SK-N-SH treated with all-trans-retinoic acid at 6 μM for 48 hours (cell line): Measurements from ENCODE around the gene TBX1.

Source experiments
- ATAC-seq: fragments of 200-7000 bp; cut with Tn5 transposase; 3 replicates; pipeline ENCODE4 v1.9.1; 2020; ENCODE audit warnings: mild to moderate bottlenecking, moderate library complexity
- BACH2 ChIP-seq: fragments of 250-450 bp; sonication (Bioruptor Pico); IDR thresholded peaks from 2 replicates; pipeline ENCODE4 v1.9.0; 2021; ENCODE audit warnings: mild to moderate bottlenecking, borderline replicate concordance
- CSDC2 ChIP-seq: fragments of 250-450 bp; sonication (Bioruptor Pico); IDR thresholded peaks from 2 replicates; pipeline ENCODE4 v1.5.0; 2020; ENCODE audit warnings: mild to moderate bottlenecking, moderate library complexity
- ESRRG ChIP-seq: fragments of 250-450 bp; sonication (Bioruptor Pico); IDR thresholded peaks from 2 replicates; pipeline ENCODE4 v1.6.1; 2021; ENCODE audit warnings: mild to moderate bottlenecking
- ISL1 ChIP-seq: fragments of 250-450 bp; sonication (Bioruptor Pico); IDR thresholded peaks from 2 replicates; pipeline ENCODE4 v2.1.2; 2022; ENCODE audit warnings: mild to moderate bottlenecking, moderate library complexity
- OSR1 ChIP-seq: fragments of 250-450 bp; sonication (Bioruptor Pico); IDR thresholded peaks from 2 replicates; pipeline ENCODE4 v1.8.0; 2022; ENCODE audit warnings: moderate library complexity, mild to moderate bottlenecking, inconsistent platforms
- PPARA ChIP-seq: fragments of 250-450 bp; sonication (Bioruptor Pico); IDR thresholded peaks from 2 replicates; pipeline ENCODE4 v1.5.0; 2020; ENCODE audit warnings: mild to moderate bottlenecking, borderline replicate concordance
- RARB ChIP-seq: fragments of 250-450 bp; sonication (Bioruptor Pico); IDR thresholded peaks from 2 replicates; pipeline ENCODE4 v1.8.0; 2021; ENCODE audit warnings: mild to moderate bottlenecking, moderate library complexity
- SNAI2 ChIP-seq: fragments of 250-450 bp; sonication (Bioruptor Pico); IDR thresholded peaks from 2 replicates; pipeline ENCODE4 v1.5.0; 2020; ENCODE audit warnings: mild to moderate bottlenecking, moderate library complexity
- TCF4 ChIP-seq: fragments of 250-450 bp; sonication (Bioruptor Pico); IDR thresholded peaks from 2 replicates; pipeline ENCODE4 v1.8.0; 2021; ENCODE audit warnings: mild to moderate bottlenecking, moderate library complexity, borderline replicate concordance
- TOX ChIP-seq: fragments of 250-450 bp; sonication (Bioruptor Pico); IDR thresholded peaks from 2 replicates; pipeline ENCODE4 v1.8.0; 2021; ENCODE audit warnings: mild to moderate bottlenecking, moderate library complexity, borderline replicate concordance
- ZC3H10 ChIP-seq: fragments of 250-450 bp; sonication (Bioruptor Pico); IDR thresholded peaks from 2 replicates; pipeline ENCODE4 v1.5.1; 2021; ENCODE audit warnings: mild to moderate bottlenecking, moderate library complexity
- ZFP3 ChIP-seq: fragments of 250-450 bp; sonication (Bioruptor Pico); IDR thresholded peaks from 2 replicates; pipeline ENCODE4 v1.5.0; 2020; ENCODE audit warnings: mild to moderate bottlenecking, moderate library complexity
- ZNF565 ChIP-seq: fragments of 450-650 bp; formaldehyde crosslinking; conservative IDR thresholded peaks from 2 replicates; pipeline ENCODE4 v1.5.0; 2020; ENCODE audit warnings: low read depth, mild to moderate bottlenecking, moderate library complexity
- ZNF70 ChIP-seq: fragments of 450-650 bp; formaldehyde crosslinking; IDR thresholded peaks from 2 replicates; pipeline ENCODE4 v1.5.0; 2020; ENCODE audit warnings: mild to moderate bottlenecking, moderate library complexity
- ZNF8 ChIP-seq: fragments of 450-650 bp; formaldehyde crosslinking; IDR thresholded peaks from 2 replicates; pipeline ENCODE4 v1.5.0; 2020; ENCODE audit warnings: mild to moderate bottlenecking, moderate library complexity
- TF ChIP-seq, protein P1 (sequence below): fragments of 250-450 bp; sonication (Bioruptor Pico); IDR thresholded peaks from 2 replicates; pipeline ENCODE4 v1.5.0; 2020; ENCODE audit warnings: mild to moderate bottlenecking, moderate library complexity
- TF ChIP-seq, protein P2 (sequence below): fragments of 250-450 bp; sonication (Bioruptor Pico); IDR thresholded peaks from 2 replicates; pipeline ENCODE4 v1.5.1; 2021; ENCODE audit warnings: mild to moderate bottlenecking, moderate library complexity
- TF ChIP-seq, protein P3 (sequence below): fragments of 250-450 bp; sonication (Bioruptor Pico); IDR thresholded peaks from 2 replicates; pipeline ENCODE4 v1.5.1; 2020; ENCODE audit warnings: low read depth, mild to moderate bottlenecking, moderate library complexity
- TF ChIP-seq, protein P4 (sequence below): fragments of 250-450 bp; sonication (Bioruptor Pico); IDR thresholded peaks from 2 replicates; pipeline ENCODE4 v1.8.0; 2021; ENCODE audit warnings: low read depth, mild to moderate bottlenecking, moderate library complexity, borderline replicate concordance
- TF ChIP-seq, protein P5 (sequence below): fragments of 250-450 bp; sonication (Bioruptor Pico); IDR thresholded peaks from 2 replicates; pipeline ENCODE4 v1.8.0; 2020; ENCODE audit warnings: mild to moderate bottlenecking, moderate library complexity, borderline replicate concordance

Gene TBX1

DNA sequence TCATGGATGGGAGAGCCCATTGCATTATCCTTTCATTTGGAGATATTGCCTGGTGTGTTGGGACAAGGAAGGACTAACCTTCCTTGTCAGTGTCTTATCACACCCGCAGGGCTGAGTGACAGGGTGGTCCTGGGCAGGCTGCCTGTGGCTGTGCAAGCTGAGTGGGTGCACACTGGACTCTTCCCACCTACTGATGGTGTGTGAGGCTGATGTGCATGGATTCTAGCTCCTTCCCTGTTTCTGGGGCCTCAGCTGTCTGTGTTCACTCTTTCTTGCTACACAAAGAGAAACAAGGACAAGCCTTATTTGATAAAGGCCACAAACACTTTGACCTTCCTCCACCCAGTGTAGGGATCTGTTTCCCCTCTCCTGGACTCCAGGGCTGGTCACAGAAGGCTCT lies 22.0 kb downstream of the TBX1 start:
- TF ChIP-seq ZNF70 (CRISPR knock-in tag) = no peak
- TF ChIP-seq, protein P1, sequence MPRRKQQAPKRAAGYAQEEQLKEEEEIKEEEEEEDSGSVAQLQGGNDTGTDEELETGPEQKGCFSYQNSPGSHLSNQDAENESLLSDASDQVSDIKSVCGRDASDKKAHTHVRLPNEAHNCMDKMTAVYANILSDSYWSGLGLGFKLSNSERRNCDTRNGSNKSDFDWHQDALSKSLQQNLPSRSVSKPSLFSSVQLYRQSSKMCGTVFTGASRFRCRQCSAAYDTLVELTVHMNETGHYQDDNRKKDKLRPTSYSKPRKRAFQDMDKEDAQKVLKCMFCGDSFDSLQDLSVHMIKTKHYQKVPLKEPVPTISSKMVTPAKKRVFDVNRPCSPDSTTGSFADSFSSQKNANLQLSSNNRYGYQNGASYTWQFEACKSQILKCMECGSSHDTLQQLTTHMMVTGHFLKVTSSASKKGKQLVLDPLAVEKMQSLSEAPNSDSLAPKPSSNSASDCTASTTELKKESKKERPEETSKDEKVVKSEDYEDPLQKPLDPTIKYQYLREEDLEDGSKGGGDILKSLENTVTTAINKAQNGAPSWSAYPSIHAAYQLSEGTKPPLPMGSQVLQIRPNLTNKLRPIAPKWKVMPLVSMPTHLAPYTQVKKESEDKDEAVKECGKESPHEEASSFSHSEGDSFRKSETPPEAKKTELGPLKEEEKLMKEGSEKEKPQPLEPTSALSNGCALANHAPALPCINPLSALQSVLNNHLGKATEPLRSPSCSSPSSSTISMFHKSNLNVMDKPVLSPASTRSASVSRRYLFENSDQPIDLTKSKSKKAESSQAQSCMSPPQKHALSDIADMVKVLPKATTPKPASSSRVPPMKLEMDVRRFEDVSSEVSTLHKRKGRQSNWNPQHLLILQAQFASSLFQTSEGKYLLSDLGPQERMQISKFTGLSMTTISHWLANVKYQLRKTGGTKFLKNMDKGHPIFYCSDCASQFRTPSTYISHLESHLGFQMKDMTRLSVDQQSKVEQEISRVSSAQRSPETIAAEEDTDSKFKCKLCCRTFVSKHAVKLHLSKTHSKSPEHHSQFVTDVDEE = no peak
- TF ChIP-seq ZNF8 (CRISPR knock-in tag) = no peak
- no peak for TF ChIP-seq ZC3H10 (CRISPR knock-in tag)
- no peak for TF ChIP-seq TOX (CRISPR knock-in tag)
- no peak for TF ChIP-seq OSR1
- no peak for TF ChIP-seq TCF4 (CRISPR knock-in tag)
- TF ChIP-seq, protein P2, sequence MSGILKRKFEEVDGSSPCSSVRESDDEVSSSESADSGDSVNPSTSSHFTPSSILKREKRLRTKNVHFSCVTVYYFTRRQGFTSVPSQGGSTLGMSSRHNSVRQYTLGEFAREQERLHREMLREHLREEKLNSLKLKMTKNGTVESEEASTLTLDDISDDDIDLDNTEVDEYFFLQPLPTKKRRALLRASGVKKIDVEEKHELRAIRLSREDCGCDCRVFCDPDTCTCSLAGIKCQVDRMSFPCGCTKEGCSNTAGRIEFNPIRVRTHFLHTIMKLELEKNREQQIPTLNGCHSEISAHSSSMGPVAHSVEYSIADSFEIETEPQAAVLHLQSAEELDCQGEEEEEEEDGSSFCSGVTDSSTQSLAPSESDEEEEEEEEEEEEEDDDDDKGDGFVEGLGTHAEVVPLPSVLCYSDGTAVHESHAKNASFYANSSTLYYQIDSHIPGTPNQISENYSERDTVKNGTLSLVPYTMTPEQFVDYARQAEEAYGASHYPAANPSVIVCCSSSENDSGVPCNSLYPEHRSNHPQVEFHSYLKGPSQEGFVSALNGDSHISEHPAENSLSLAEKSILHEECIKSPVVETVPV = no peak
- TF ChIP-seq ISL1 (CRISPR knock-in tag) = no peak
- TF ChIP-seq, protein P3, sequence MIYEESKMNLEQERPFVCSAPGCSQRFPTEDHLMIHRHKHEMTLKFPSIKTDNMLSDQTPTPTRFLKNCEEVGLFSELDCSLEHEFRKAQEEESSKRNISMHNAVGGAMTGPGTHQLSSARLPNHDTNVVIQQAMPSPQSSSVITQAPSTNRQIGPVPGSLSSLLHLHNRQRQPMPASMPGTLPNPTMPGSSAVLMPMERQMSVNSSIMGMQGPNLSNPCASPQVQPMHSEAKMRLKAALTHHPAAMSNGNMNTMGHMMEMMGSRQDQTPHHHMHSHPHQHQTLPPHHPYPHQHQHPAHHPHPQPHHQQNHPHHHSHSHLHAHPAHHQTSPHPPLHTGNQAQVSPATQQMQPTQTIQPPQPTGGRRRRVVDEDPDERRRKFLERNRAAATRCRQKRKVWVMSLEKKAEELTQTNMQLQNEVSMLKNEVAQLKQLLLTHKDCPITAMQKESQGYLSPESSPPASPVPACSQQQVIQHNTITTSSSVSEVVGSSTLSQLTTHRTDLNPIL (CRISPR knock-in tag) = no peak
- TF ChIP-seq, protein P4, sequence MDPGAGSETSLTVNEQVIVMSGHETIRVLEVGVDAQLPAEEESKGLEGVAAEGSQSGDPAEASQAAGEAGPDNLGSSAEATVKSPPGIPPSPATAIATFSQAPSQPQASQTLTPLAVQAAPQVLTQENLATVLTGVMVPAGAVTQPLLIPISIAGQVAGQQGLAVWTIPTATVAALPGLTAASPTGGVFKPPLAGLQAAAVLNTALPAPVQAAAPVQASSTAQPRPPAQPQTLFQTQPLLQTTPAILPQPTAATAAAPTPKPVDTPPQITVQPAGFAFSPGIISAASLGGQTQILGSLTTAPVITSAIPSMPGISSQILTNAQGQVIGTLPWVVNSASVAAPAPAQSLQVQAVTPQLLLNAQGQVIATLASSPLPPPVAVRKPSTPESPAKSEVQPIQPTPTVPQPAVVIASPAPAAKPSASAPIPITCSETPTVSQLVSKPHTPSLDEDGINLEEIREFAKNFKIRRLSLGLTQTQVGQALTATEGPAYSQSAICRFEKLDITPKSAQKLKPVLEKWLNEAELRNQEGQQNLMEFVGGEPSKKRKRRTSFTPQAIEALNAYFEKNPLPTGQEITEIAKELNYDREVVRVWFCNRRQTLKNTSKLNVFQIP (CRISPR knock-in tag) = no peak
- no peak for TF ChIP-seq CSDC2 (CRISPR knock-in tag)
- TF ChIP-seq SNAI2 (CRISPR knock-in tag) = no peak
- TF ChIP-seq ESRRG (CRISPR knock-in tag) = no peak
- TF ChIP-seq, protein P5, sequence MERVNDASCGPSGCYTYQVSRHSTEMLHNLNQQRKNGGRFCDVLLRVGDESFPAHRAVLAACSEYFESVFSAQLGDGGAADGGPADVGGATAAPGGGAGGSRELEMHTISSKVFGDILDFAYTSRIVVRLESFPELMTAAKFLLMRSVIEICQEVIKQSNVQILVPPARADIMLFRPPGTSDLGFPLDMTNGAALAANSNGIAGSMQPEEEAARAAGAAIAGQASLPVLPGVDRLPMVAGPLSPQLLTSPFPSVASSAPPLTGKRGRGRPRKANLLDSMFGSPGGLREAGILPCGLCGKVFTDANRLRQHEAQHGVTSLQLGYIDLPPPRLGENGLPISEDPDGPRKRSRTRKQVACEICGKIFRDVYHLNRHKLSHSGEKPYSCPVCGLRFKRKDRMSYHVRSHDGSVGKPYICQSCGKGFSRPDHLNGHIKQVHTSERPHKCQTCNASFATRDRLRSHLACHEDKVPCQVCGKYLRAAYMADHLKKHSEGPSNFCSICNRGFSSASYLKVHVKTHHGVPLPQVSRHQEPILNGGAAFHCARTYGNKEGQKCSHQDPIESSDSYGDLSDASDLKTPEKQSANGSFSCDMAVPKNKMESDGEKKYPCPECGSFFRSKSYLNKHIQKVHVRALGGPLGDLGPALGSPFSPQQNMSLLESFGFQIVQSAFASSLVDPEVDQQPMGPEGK (CRISPR knock-in tag) = no peak
- no peak for TF ChIP-seq PPARA (CRISPR knock-in tag)
- no peak for TF ChIP-seq ZFP3 (CRISPR knock-in tag)
- no peak for TF ChIP-seq RARB
- TF ChIP-seq ZNF565 (CRISPR knock-in tag) = no peak
- no peak for ATAC-seq

DNA sequence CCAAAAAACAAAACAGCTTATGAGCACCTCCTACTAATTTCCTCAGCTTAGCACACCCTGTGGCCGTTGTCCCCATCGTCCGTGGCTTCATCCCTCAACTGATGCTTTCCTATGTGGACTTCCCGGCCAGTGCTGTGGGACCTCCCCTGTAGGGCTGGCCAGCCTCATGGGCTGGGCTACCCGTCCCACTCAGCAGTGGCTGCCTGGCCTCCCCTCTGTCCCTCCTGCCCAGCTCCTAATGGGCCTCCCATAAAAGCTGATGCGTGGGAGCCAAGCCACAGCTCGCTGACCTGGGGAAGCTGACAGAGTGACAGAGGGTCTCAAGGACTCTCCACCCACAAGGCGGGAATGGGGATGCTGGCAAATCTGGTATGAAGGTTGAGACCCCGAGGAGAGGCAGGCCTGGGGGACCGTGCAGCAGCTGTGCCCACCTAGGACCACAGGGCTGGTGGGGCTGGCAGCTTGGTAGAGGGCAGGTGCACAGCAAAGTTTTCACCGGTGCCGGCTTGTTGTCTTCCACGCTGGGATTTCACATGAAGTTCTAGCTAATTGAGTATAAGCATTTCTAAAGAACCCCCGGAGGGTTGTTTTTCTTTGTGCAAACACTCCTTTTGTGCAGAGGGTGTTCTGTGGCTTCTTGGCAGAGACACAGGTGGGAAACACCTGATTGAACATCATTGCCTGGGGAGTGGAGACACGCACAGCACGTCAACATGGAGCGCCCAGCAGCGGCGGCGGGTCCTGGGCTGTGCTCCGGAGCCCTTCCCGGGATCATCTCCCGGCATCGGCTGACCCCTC lies 23.2 kb downstream of the TBX1 start:
- ATAC-seq = no peak
- TF ChIP-seq, protein P1 = no peak
- TF ChIP-seq PPARA (CRISPR knock-in tag) (no peak), TCF4 (CRISPR knock-in tag) (no peak), BACH2 (CRISPR knock-in tag) (no peak), ZC3H10 (CRISPR knock-in tag) (no peak), ISL1 (CRISPR knock-in tag) (no peak), CSDC2 (CRISPR knock-in tag) (no peak), TOX (CRISPR knock-in tag) (no peak), ZNF70 (CRISPR knock-in tag) (no peak), ESRRG (CRISPR knock-in tag) (no peak), RARB (no peak), SNAI2 (CRISPR knock-in tag) (no peak)
- TF ChIP-seq, protein P4 (CRISPR knock-in tag) = no peak
- TF ChIP-seq, protein P2 = no peak
- TF ChIP-seq, protein P3 (CRISPR knock-in tag) = no peak
